Stimulated activated CD8-positive, alpha-beta memory T cell treated with anti-CD3 and anti-CD28 coated beads, Interleukin-7, amount 100 ng/mL, for 48 hours (primary cell): Measurements from ENCODE around the gene PARS2.

ENCODE experiments used
- DNase-seq, 2 donors: peaks; one replicate each; pipeline ENCODE4 v3.0.0-alpha.2; 2020; ENCODE audit warnings: low read depth in 1 of 2; ENCODE audit errors: extremely low read depth in 1 of 2

The PARS2 gene

GRCh38 chr1:54742282-54742681, 22.0 kb downstream of the PARS2 start:
- DNase-seq: no peak

- DNase-seq: no peak
These were observed 22.8 kb downstream of the PARS2 start for GRCh38 chr1:54741531-54741930.

- DNase-seq: no peak
These were observed 26.1 kb downstream of the PARS2 start for GRCh38 chr1:54738244-54738643.

- no peak for DNase-seq
These were observed 27.6 kb downstream of the PARS2 start for GRCh38 chr1:54736685-54737084.

GRCh38 chr1:54728027-54728426, 36.3 kb downstream of the PARS2 start:
- DNase-seq: no peak

- no peak for DNase-seq
These were observed 39.6 kb downstream of the PARS2 start for GRCh38 chr1:54724771-54725170.

- no peak for DNase-seq
These were observed 40.3 kb downstream of the PARS2 start for GRCh38 chr1:54723985-54724384.

- no peak for DNase-seq
These were observed 42.6 kb downstream of the PARS2 start for GRCh38 chr1:54721719-54722118.

- no peak for DNase-seq
These were observed 47.9 kb downstream of the PARS2 start for GRCh38 chr1:54716299-54717047.

- DNase-seq: peak; percentile 48 to 72
These were observed 48.6 kb downstream of the PARS2 start, which contains the start of gene TTC4 for GRCh38 chr1:54715493-54716298. TSS of gene TTC4 (plus strand) at chr1:54715861. CDS start at chr1:54715909, 48 bp downstream.

GRCh38 chr1:54714881-54715492, 49.3 kb downstream of the PARS2 start:
- DNase-seq: no peak

- no peak for DNase-seq
These were observed 52.8 kb downstream of the PARS2 start for GRCh38 chr1:54711536-54711935.

- no peak for DNase-seq
These were observed 53.5 kb downstream of the PARS2 start for GRCh38 chr1:54710841-54711240.

GRCh38 chr1:54710434-54710833, 53.9 kb downstream of the PARS2 start:
- no peak for DNase-seq

GRCh38 chr1:54709547-54710292, 54.6 kb downstream of the PARS2 start:
- DNase-seq: no peak

GRCh38 chr1:54708385-54708784, 55.9 kb downstream of the PARS2 start:
- DNase-seq: no peak
